Loucy (cell line): Measurements from ENCODE around the gene MAPK1.

ENCODE experiments used
- H2AFZ ChIP-seq: fragments of 200-600 bp; sonication (generic); 2 replicates; pipeline ENCODE4 v1.6.0; 2016; ENCODE audit warnings: antibody characterized with exemption, mild to moderate bottlenecking, low read length, moderate library complexity
- H3F3A ChIP-seq: fragments of 200-600 bp; 2 replicates; pipeline ENCODE4 v1.6.0; 2016; ENCODE audit warnings: antibody characterized with exemption, low read depth, mild to moderate bottlenecking
- H3K27me3 ChIP-seq: fragments of 200-600 bp; sonication (generic); 2 replicates; pipeline ENCODE4 v1.6.1; 2014; ENCODE audit warnings: low read length, mild to moderate bottlenecking; ENCODE audit not compliant: insufficient read depth, poor library complexity, severe bottlenecking
- H3K36me3 ChIP-seq: fragments of 200-600 bp; sonication (generic); 2 replicates; pipeline ENCODE4 v1.6.1; 2016; ENCODE audit warnings: low read length; ENCODE audit not compliant: insufficient read depth
- H3K4me1 ChIP-seq: fragments of 200-600 bp; sonication (generic); 2 replicates; pipeline ENCODE4 v1.5.1; 2014; ENCODE audit warnings: low read length, mild to moderate bottlenecking; ENCODE audit not compliant: insufficient read depth, poor library complexity, severe bottlenecking
- H3K4me2 ChIP-seq: fragments of 200-600 bp; sonication (generic); 2 replicates; pipeline ENCODE4 v1.6.0; 2014; ENCODE audit warnings: antibody characterized with exemption, low read length, low read depth, mild to moderate bottlenecking; ENCODE audit not compliant: poor library complexity, severe bottlenecking
- H3K4me3 ChIP-seq: fragments of 200-600 bp; sonication (generic); 2 replicates; pipeline ENCODE4 v1.5.1; 2014; ENCODE audit warnings: low read length, mild to moderate bottlenecking, mixed read lengths; ENCODE audit not compliant: poor library complexity, severe bottlenecking
- H3K79me2 ChIP-seq: fragments of 200-600 bp; sonication (generic); 2 replicates; pipeline ENCODE4 v1.6.1; 2014; ENCODE audit warnings: low read length; ENCODE audit not compliant: insufficient read depth
- H3K9ac ChIP-seq: fragments of 200-600 bp; sonication (generic); 2 replicates; pipeline ENCODE4 v1.6.0; 2014; ENCODE audit warnings: mild to moderate bottlenecking, low read depth, low read length, moderate library complexity; ENCODE audit not compliant: poor library complexity, severe bottlenecking
- H3K9me2 ChIP-seq: fragments of 200-600 bp; sonication (generic); replicated peaks from 2 replicates; pipeline ENCODE4 v1.6.1; 2016; ENCODE audit warnings: low read depth, low read length, mixed read lengths
- H3K9me3 ChIP-seq: fragments of 200-600 bp; sonication (generic); 2 replicates; pipeline ENCODE4 v1.6.1; 2014; ENCODE audit warnings: mild to moderate bottlenecking, antibody characterized with exemption, low read length, low read depth; ENCODE audit not compliant: insufficient read depth
- H4K20me1 ChIP-seq: fragments of 200-600 bp; sonication (generic); 2 replicates; pipeline ENCODE4 v1.6.0; 2014; ENCODE audit warnings: antibody characterized with exemption, low read length, mild to moderate bottlenecking; ENCODE audit not compliant: insufficient read depth, poor library complexity, severe bottlenecking
- CTCF ChIP-seq: fragments of 200-600 bp; sonication (generic); conservative IDR thresholded peaks from 2 replicates; pipeline ENCODE4 v1.5.1; 2014; ENCODE audit warnings: mild to moderate bottlenecking, antibody characterized with exemption, low read length
- EZH2phosphoT487 ChIP-seq: fragments of 200-600 bp; IDR thresholded peaks from 2 replicates; pipeline ENCODE4 v1.6.1; 2018; ENCODE audit warnings: antibody characterized with exemption, mild to moderate bottlenecking, moderate library complexity, borderline replicate concordance

The MAPK1 gene

DNA sequence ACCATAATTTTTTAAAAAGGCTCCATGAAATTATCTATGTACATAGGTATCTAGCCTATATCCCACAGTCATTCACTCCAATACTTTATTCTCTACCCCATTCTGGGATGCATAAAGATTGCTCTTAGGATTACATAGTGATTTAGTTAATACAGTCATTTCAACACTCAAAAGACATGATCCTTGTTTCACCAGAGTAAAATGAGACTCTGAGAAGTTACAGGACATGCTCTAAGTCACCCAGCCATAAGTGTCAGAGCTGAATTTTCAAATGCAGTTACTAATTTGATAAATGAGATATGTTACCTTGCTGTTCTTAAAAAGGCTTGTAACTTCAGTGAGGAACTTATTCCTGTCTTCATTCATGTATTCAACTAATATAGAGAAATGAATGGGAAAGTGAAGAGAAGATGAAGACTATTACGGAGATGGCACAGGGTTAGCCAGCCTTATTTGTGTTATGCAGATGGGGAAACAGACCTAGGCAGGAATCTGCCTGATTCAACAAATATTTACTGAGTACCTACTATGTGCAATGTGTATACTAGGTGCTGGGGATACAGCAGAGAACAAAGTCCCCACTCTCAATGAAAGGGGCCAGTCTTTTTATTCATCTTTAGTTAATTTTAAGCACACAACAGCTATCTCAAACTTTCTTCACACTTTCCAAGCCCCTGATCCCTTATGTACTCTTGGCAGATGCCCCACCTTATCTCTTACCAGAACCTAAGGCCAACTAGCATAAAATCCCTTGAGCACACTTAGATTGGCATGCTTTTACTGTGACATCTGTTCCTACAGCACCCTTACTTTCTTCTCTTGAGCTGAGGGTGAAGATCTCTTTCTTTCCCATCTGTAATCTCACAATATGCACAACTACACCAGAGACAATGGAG is 21.6 kb downstream of the MAPK1 start:
- Histone ChIP-seq H3K36me3 (peaks cover 6% of the 10 kb centered on the region; the same call in 1 of the 2 replicates), H3K79me2 (peaks cover 97% of the 10 kb centered on the region), H3K9ac (no peak overlapping the region), H3K4me3 (no peak overlapping the region), H3K27me3 (no peaks in the 10 kb centered on the region), H3K4me1 (no peaks in the 10 kb centered on the region), H2AFZ (no peak overlapping the region), H3F3A (no peaks in the 10 kb centered on the region), H3K9me2 (no peaks in the 10 kb centered on the region), H3K4me2 (no peak overlapping the region), H3K9me3 (no peaks in the 10 kb centered on the region), H4K20me1 (peaks cover 57% of the 10 kb centered on the region)
- TF ChIP-seq EZH2phosphoT487 (no peak), CTCF (no peak)

GRCh38 chr22:21842946-21843345 is 24.5 kb downstream of the MAPK1 start:
- H3K9me2 ChIP-seq, result no peaks in the 10 kb centered on the region
- H3K27me3 ChIP-seq, result no peaks in the 10 kb centered on the region
- H2AFZ ChIP-seq, result no peak overlapping the region
- H4K20me1 ChIP-seq, result peaks cover 47% of the 10 kb centered on the region
- H3K36me3 ChIP-seq, result peaks cover 6% of the 10 kb centered on the region; the same call in 1 of the 2 replicates
- no peak overlapping the region for H3K9ac ChIP-seq
- no peak overlapping the region for H3K4me2 ChIP-seq
- H3F3A ChIP-seq, result no peaks in the 10 kb centered on the region
- no peaks in the 10 kb centered on the region for H3K4me1 ChIP-seq
- TF ChIP-seq EZH2phosphoT487, result no peak
- TF ChIP-seq CTCF, result no peak
- no peaks in the 10 kb centered on the region for H3K9me3 ChIP-seq
- no peak overlapping the region for H3K4me3 ChIP-seq
- H3K79me2 ChIP-seq, result peaks cover 96% of the 10 kb centered on the region

GRCh38 chr22:21841422-21841821 is 26.0 kb downstream of the MAPK1 start:
- Histone ChIP-seq H3K27me3 (no peaks in the 10 kb centered on the region), H3K4me3 (no peak overlapping the region), H3K9me3 (no peaks in the 10 kb centered on the region), H3K79me2 (peaks cover 96% of the 10 kb centered on the region), H4K20me1 (peaks cover 53% of the 10 kb centered on the region), H3K9ac (no peak overlapping the region), H2AFZ (no peak overlapping the region), H3K4me2 (no peak overlapping the region), H3K9me2 (no peaks in the 10 kb centered on the region), H3F3A (no peaks in the 10 kb centered on the region), H3K36me3 (peaks cover 6% of the 10 kb centered on the region; the same call in 1 of the 2 replicates), H3K4me1 (peaks cover 3% of the 10 kb centered on the region)
- no peak for TF ChIP-seq EZH2phosphoT487
- TF ChIP-seq CTCF, result no peak
